Lower leg skin (tissue), 4 donors: ENCODE measurements around the gene ARID3B. TPM values are rescaled to one million over a fixed set of nuclear protein-coding genes. Genes with fewer than 3 reads are reported as not detected.
A peak's percentile ranks its signal among the peaks of the same experiment; 100 is the strongest.

Experiments
- DNase-seq, 2 donors: peaks; one replicate each; pipeline ENCODE4 v3.0.0-alpha.2; 2019; ENCODE audit warnings: low spot score in 2 of 2
- H3K4me3 ChIP-seq: fragments of 200-600 bp; sonication (generic); 2 replicates; pipeline ENCODE4 v1.5.1; 2017; ENCODE audit warnings: mild to moderate bottlenecking, low read depth; ENCODE audit not compliant: poor library complexity, severe bottlenecking
- CTCF ChIP-seq, 3 donors: fragments of 450-650 bp; IDR thresholded peaks; one replicate each; pipeline ENCODE4 v1.5.1; 2016; ENCODE audit warnings: antibody characterized with exemption in 3 of 3, mild to moderate bottlenecking in 3 of 3, moderate library complexity in 2 of 3
- POLR2A ChIP-seq, 2 donors: fragments of 450-650 bp; IDR thresholded peaks; one replicate each; pipeline ENCODE4 v1.6.1; 2016 to 2017; ENCODE audit warnings: antibody characterized with exemption in 2 of 2, mild to moderate bottlenecking in 1 of 2, moderate library complexity in 1 of 2
- WGBS, 2 donors: methylation state at CpG; one replicate each; pipeline ENCODE4 v1.1.5; 2018; 5-methylcytosine and 5-hydroxymethylcytosine counted together
- intact Hi-C: fragments of 100-400 bp; cut with DNase I; formaldehyde crosslinking; loops from one replicate; pipeline ENCODE4 v1.15.0; 2023; ENCODE audit warnings: low total_unique reads
- total RNA-seq, 4 donors: library from RNA; depleted of rRNA; stranded (reverse); fragments of >200 nt; gene quantifications; one replicate each; pipeline ENCODE4 v1.1.0, GENCODE V29; 2016

Gene ARID3B
- total RNA-seq, 4 donors from 2014 or later: 4.9 to 6.3 (median 6.1) TPM

- intact Hi-C loops: no loop called here
- 61 to 77% methylated on average over 6 of the region's 6 CpGs for WGBS, 2 donors
- no peak for DNase-seq
- TF ChIP-seq POLR2A (IDR thresholded peaks at IDR 0.05): no peak
- TF ChIP-seq CTCF (IDR thresholded peaks at IDR 0.05): no peak
- no peak overlapping the region for H3K4me3 ChIP-seq
Observed at GRCh38 chr15:74613089-74613952, 72.3 kb downstream of the ARID3B start.

GRCh38 chr15:74613953-74614743 is 73.1 kb downstream of the ARID3B start:
- no peak for DNase-seq
- intact Hi-C loops: loop anchor here (2.0 kb wide), 1 partner anchor 51 kb away; no protein-coding TSS in a partner anchor
- TF ChIP-seq POLR2A (IDR thresholded peaks at IDR 0.05) (no peak), CTCF (IDR thresholded peaks at IDR 0.05) (no peak)
- H3K4me3 ChIP-seq: no peak overlapping the region
- WGBS, 2 donors: 38 to 51% methylated on average over 26 to 38 of the region's 38 CpGs

GRCh38 chr15:74614744-74615507 is 73.9 kb downstream of the ARID3B start:
- peak; percentile 69 to 96 for DNase-seq
- intact Hi-C loops: loop anchor here (2.0 kb wide), 1 partner anchor 50 kb away; no protein-coding TSS in a partner anchor
- 0 to 1% methylated on average over 9 to 39 of the region's 76 CpGs for WGBS, 2 donors
- H3K4me3 ChIP-seq: peak overlapping the region; percentile 96
- TF ChIP-seq CTCF (IDR thresholded peaks at IDR 0.05): no peak
- TF ChIP-seq POLR2A (IDR thresholded peaks at IDR 0.05): no peak

GRCh38 chr15:74615508-74616365 is 74.7 kb downstream of the ARID3B start, which contains the start of gene CLK3:
Gene CLK3 (plus strand): TSS chr15:74615836. CDS start chr15:74619197, 3,361 bp downstream.
- intact Hi-C loops: loop anchor here (2.0 kb wide), 1 partner anchor 49 kb away; no protein-coding TSS in a partner anchor
- WGBS, 2 donors: 0 to 1% methylated on average over 39 to 46 of the region's 91 CpGs
- peak within 1 kb of the TSS; percentile 96 for H3K4me3 ChIP-seq
- TF ChIP-seq CTCF (IDR thresholded peaks at IDR 0.05) (no peak), POLR2A (IDR thresholded peaks at IDR 0.05) (peak in 1 of 2 donors; percentile 36)
- peak; percentile 91 to 99 for DNase-seq
